GM23338 (cell line): ENCODE data around the gene ACTR5. TPM values are rescaled to one million over a fixed set of nuclear protein-coding genes. Genes with fewer than 3 reads are reported as not detected.
A peak's percentile ranks its signal among the peaks of the same experiment; 100 is the strongest.

ENCODE experiments used
- ATAC-seq: fragments of 200-7000 bp; cut with Tn5 transposase; 3 replicates; pipeline ENCODE4 v1.9.1; 2020
- DNase-seq: peaks from one replicate; pipeline ENCODE4 v3.0.0-alpha.2; 2015; ENCODE audit warnings: low spot score
- H2AFZ ChIP-seq: fragments of 200-600 bp; sonication (generic); 2 replicates; pipeline ENCODE4 v1.8.0; 2016; ENCODE audit warnings: antibody characterized with exemption, mild to moderate bottlenecking, moderate library complexity
- H3F3A ChIP-seq: fragments of 200-600 bp; sonication (generic); replicated peaks from 2 replicates; pipeline ENCODE4 v1.8.0; 2017; ENCODE audit warnings: antibody characterized with exemption, mixed run types, low read depth
- H3K27ac ChIP-seq: fragments of 200-600 bp; sonication (generic); 2 replicates; pipeline ENCODE4 v1.6.1; 2016; ENCODE audit warnings: low read depth
- H3K27me3 ChIP-seq: fragments of 200-600 bp; sonication (generic); 2 replicates; pipeline ENCODE4 v1.8.0; 2016; ENCODE audit warnings: mild to moderate bottlenecking, mixed run types, moderate library complexity; ENCODE audit not compliant: insufficient read depth
- H3K36me3 ChIP-seq: fragments of 200-600 bp; sonication (generic); 2 replicates; pipeline ENCODE4 v1.8.0; 2016; ENCODE audit warnings: mild to moderate bottlenecking; ENCODE audit not compliant: insufficient read depth
- H3K4me1 ChIP-seq: fragments of 200-600 bp; sonication (generic); 2 replicates; pipeline ENCODE4 v1.8.0; 2016; ENCODE audit warnings: mild to moderate bottlenecking, moderate library complexity; ENCODE audit not compliant: insufficient read depth
- H3K4me2 ChIP-seq: fragments of 200-600 bp; sonication (generic); 2 replicates; pipeline ENCODE4 v1.7.1; 2017; ENCODE audit warnings: mixed run types
- H3K4me3 ChIP-seq: fragments of 200-600 bp; sonication (generic); 2 replicates; pipeline ENCODE4 v1.6.1; 2016; ENCODE audit warnings: mixed run types
- H3K79me2 ChIP-seq: fragments of 200-600 bp; sonication (generic); replicated peaks from 2 replicates; pipeline ENCODE4 v1.8.0; 2017; ENCODE audit warnings: mild to moderate bottlenecking; ENCODE audit not compliant: insufficient read depth
- H3K9me2 ChIP-seq: fragments of 200-600 bp; sonication (generic); 2 replicates; pipeline ENCODE4 v1.8.0; 2017; ENCODE audit not compliant: insufficient read depth
- H4K20me1 ChIP-seq: fragments of 200-600 bp; sonication (generic); replicated peaks from 2 replicates; pipeline ENCODE4 v1.8.0; 2017; ENCODE audit warnings: mild to moderate bottlenecking; ENCODE audit not compliant: insufficient read depth
- H3K27ac Mint-ChIP-seq: 2 replicates; pipeline ENCODE4 v1.8.0; 2020; ENCODE audit warnings: inconsistent platforms, mild to moderate bottlenecking, moderate library complexity, mixed read lengths
- H3K27me3 Mint-ChIP-seq: 3 replicates; pipeline ENCODE4 v1.8.0; 2022; ENCODE audit warnings: low read depth, mild to moderate bottlenecking, moderate library complexity, mixed read lengths, inconsistent platforms; ENCODE audit not compliant: insufficient read depth, poor library complexity
- H3K36me3 Mint-ChIP-seq: 3 replicates; pipeline ENCODE4 v1.8.0; 2021; ENCODE audit warnings: low read depth, mild to moderate bottlenecking, inconsistent platforms, moderate library complexity, mixed read lengths
- H3K4me1 Mint-ChIP-seq: 3 replicates; pipeline ENCODE4 v1.8.0; 2020; ENCODE audit warnings: mild to moderate bottlenecking, inconsistent platforms, mixed read lengths
- H3K4me3 Mint-ChIP-seq: 3 replicates; pipeline ENCODE4 v1.8.0; 2021; ENCODE audit warnings: moderate library complexity, mild to moderate bottlenecking, inconsistent platforms, mixed read lengths
- H3K9me3 Mint-ChIP-seq: 3 replicates; pipeline ENCODE4 v1.8.0; 2020; ENCODE audit warnings: moderate library complexity, mild to moderate bottlenecking, inconsistent platforms, mixed read lengths
- CREB1 ChIP-seq: fragments of 250-450 bp; sonication (Bioruptor Pico); IDR thresholded peaks from 2 replicates; pipeline ENCODE4 v1.5.0; 2020; ENCODE audit warnings: low read depth, mild to moderate bottlenecking, moderate library complexity
- EZH2 ChIP-seq: fragments of 200-600 bp; sonication (generic); IDR thresholded peaks from one replicate; pipeline ENCODE4 v1.8.0; 2017; ENCODE audit warnings: antibody characterized with exemption, mild to moderate bottlenecking, low read depth; ENCODE audit not compliant: unreplicated experiment
- POLR2AphosphoS5 ChIP-seq: IDR thresholded peaks from 2 replicates; pipeline ENCODE4 v1.6.1; 2016; ENCODE audit warnings: antibody characterized with exemption, low read depth
- REST ChIP-seq: IDR thresholded peaks from one replicate; pipeline ENCODE4 v1.6.1; 2018; ENCODE audit warnings: antibody characterized with exemption; ENCODE audit not compliant: unreplicated experiment
- ZNF114 ChIP-seq: fragments of 250-450 bp; sonication (Bioruptor Pico); IDR thresholded peaks from 2 replicates; pipeline ENCODE4 v1.5.0; 2020; ENCODE audit warnings: mild to moderate bottlenecking, moderate library complexity
- ZNF462 ChIP-seq: fragments of 250-450 bp; sonication (Bioruptor Pico); IDR thresholded peaks from 2 replicates; pipeline ENCODE4 v1.5.0; 2020; ENCODE audit warnings: mild to moderate bottlenecking, moderate library complexity
- polyA plus RNA-seq: library from polyadenylated mRNA; unstranded; fragments of >200 nt; fragmentation: Nextera tagmentation; extraction: Ambion mirVana; gene quantifications from 2 replicates; pipeline ENCODE4 v1.2.1, GENCODE V29; 2016
- total RNA-seq: library from RNA; depleted of rRNA; stranded (reverse); fragments of >200 nt; shearing (Covaris generic); gene quantifications from 2 replicates; pipeline ENCODE4 v1.2.3, GENCODE V29; 2014

The ACTR5 gene
- total and polyA plus RNA-seq, 2 experiments from 2014 or later: 8.4 to 21.8 TPM

- no peak for TF ChIP-seq REST
- TF ChIP-seq CREB1: no peak
- TF ChIP-seq ZNF462 (CRISPR knock-in tag): no peak
These were observed 25.6 kb upstream of the ACTR5 start (continued) for GRCh38 chr20:38722683-38723016.

GRCh38 chr20:38723017-38723847 lies 25.0 kb upstream of the ACTR5 start:
- peaks cover 100% of the 10 kb centered on the region for H3K27me3 ChIP-seq
- peaks cover 12% of the 10 kb centered on the region for H3F3A ChIP-seq
- Mint-ChIP-seq H3K27me3 (peaks cover 92% of the 10 kb centered on the region), H3K9me3 (peaks cover 5% of the 10 kb centered on the region), H3K36me3 (no peaks in the 10 kb centered on the region), H3K4me3 (peak overlapping the region; percentile 71), H3K27ac (no peak overlapping the region), H3K4me1 (peaks cover 48% of the 10 kb centered on the region)
- no peak for TF ChIP-seq ZNF114 (CRISPR knock-in tag)
- no peak for TF ChIP-seq POLR2AphosphoS5
- TF ChIP-seq EZH2: peak; percentile 98
- H3K79me2 ChIP-seq: no peaks in the 10 kb centered on the region
- H3K9me2 ChIP-seq: no peaks in the 10 kb centered on the region
- peak overlapping the region; percentile 83 for H3K4me2 ChIP-seq
- peak overlapping the region; percentile 61 for H3K4me3 ChIP-seq
- no peak overlapping the region for H3K27ac ChIP-seq
- H2AFZ ChIP-seq: peak overlapping the region; percentile 99
- DNase-seq (peak; percentile 61), ATAC-seq (peak; percentile 4)
- peaks cover 33% of the 10 kb centered on the region for H3K4me1 ChIP-seq
- no peaks in the 10 kb centered on the region for H3K36me3 ChIP-seq
- peaks cover 5% of the 10 kb centered on the region; the same call in 1 of the 2 replicates for H4K20me1 ChIP-seq
